GM19452 (cell line): Measurements from ENCODE around the gene COL4A2.
"Not testable (repeated sequence)": the region's sequence is repeated elsewhere in the genome, so short reads cannot be mapped to it uniquely, and the experiment has no call there.

ENCODE experiments used
- ATAC-seq: cut with Tn5 transposase; IDR thresholded peaks from one replicate; pipeline ENCODE4 v1.9.1; 2021; ENCODE audit not compliant: unreplicated experiment

The COL4A2 gene

DNA sequence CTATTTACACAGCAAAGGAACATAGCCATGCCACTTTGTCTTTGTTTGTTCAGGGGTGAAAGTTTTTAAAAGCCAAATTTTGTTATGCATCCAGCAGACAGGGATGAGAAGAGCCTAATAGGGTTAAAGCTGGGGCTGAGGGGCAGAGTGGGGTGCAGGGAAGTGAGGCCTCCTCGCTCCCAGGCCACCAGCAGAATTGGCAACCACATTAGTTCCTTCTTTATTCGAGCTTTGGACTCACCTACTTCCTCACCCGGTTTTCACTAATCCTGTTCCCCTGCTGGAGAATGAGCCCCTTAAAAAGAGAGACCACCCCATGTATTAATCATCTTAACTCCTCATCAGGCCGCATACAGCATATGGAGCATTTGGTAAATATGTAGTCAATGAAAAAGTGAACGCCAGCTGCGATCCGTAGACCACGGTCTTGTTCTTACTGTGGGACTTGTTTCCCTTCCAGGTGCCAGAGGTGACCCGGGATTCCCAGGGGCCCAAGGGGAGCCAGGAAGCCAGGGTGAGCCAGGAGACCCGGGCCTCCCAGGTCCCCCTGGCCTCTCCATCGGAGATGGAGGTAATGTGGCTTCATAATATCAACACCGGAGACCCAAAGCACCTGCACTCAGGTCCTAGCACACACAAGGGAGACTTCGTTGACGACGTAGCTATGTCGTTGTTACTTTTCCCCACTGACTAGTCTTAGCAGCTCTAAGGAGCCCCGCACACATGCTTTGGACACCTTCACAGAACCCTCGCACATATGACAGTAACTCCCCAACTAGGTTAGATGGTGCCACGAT lies 142.3 kb downstream of the COL4A2 start:
- no peak for ATAC-seq

DNA sequence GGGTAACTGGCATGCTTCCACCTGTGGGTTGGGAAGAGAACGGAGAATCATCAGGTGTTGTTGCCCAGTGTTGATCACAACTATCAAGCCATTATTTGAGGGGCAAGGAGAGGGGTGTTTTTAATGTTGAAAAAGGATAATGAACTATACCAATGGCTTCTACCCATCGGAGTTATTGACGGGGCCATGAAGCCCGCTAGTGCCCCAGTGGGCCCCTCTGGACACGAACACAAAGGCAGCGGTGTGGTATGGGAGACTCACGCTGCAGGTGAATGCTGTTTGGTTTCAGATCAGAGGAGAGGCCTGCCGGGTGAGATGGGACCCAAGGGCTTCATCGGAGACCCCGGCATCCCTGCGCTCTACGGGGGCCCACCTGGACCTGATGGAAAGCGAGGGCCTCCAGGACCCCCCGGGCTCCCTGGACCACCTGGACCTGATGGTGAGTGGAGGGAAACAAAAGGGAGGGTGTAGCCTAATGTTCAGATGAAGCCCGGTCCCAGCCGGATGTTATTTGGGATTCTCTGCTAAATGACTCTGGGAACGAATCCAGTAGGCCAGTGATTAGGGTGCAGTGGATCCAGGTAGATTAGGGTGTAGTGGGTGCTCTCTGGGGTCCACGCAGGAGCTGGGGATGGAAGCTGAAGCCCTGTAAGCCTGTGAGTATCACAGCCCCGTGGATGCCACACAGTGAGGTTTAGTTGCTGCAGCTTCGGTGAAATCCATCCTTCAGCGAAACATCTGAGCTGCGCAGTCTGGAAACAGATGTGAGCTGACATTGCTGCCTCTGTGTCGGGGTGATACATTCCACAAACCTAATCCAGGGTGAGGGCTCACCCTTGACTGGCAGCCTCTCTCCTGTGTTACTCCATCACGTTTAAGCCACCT lies 143.2 kb downstream of the COL4A2 start:
- no peak for ATAC-seq

- ATAC-seq: no peak
Observed at GRCh38 chr13:110450941-110451730, 144.1 kb downstream of the COL4A2 start.

DNA sequence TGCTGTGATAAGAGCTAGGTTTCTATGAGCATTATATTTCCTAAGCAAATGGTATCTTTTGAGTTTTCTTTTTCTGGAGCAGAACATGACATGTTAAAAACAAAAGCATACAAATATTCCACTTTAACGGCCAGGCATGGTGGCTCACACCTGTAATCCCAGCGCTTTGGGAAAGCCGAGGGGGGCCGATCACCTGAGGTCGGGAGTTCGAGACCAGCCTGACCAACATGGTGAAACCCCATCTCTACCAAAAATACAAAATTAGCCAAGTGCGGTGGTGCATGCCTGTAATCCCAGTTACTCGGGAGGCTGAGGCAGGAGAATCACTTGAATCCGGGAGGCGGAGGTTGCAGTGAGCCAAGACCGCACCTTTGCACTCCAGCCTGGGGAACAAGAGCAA lies 146.0 kb downstream of the COL4A2 start:
- ATAC-seq: not testable (repeated sequence)

GRCh38 chr13:110453797-110454196 lies 146.7 kb downstream of the COL4A2 start:
- no peak for ATAC-seq

DNA sequence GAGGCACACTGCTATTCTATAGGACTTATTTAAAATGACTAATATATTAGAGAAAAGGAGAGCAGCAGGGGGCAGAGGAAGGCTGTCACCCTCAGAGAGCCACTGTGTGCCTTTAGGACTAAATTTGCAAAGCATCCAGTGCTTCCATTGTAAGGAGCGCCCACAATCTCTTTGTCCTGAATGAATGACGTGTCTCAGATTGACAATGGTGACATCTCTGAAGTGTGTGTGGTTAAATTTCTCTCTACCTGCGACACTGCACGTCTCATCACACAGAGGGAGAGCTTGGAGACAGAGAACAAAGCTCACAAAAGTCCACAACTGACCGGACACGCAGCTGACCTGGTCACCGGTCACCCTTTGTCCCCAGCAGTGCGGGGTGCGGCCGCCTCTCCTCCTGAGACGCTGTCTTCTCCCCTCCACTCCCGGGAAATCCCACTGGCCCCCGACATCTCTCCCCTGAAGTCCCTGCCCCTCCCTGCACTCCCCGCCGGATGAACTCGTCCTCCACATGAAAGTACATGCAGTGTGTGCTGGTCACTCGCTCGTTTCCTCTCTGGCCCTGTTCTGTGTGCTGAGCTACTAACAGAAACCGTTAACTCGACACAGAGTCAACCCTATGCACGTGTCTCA lies 147.3 kb downstream of the COL4A2 start:
- ATAC-seq: no peak

- no peak for ATAC-seq
Observed at GRCh38 chr13:110454956-110455355, 147.9 kb downstream of the COL4A2 start.

- no peak for ATAC-seq
Observed at GRCh38 chr13:110455444-110455843, 148.4 kb downstream of the COL4A2 start.

DNA sequence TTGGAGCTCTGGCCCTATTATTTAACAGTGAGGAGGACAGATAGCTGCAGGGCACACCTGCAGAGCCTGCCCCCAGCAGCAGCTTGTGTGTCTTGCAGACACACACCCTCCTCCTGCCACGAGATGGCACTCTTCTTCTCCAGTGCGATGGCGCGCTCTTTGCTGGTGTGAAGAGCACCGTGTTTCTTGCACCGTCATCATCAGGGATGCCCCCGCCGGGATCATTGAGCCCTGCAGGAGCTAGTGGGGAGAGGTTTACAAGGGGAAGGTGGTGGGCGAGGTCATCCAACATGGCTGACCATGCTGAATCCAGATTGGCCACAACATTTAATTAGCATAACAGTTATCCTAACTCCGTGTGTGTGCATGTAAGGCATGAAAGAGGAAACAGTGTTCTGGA lies 148.9 kb downstream of the COL4A2 start:
- ATAC-seq: peak; percentile 99

DNA sequence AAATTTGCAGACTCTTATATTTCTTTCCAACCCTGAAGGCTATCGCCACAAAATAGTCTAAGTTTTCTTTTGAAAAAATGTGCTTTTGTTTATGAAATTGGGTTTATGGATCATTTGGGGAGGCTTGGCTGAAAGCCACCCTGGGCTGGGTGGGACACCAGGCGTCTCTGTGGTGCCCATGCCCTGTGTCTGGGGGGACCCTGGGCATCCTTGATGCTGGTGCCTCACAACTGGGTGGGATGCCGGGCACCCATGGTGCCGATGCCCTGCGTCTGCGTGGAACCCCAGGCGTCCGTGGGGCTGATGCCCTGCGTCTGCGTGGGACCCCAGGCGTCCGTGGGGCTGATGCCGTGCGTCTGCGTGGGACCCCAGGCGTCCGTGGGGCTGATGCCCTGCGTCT lies 149.5 kb downstream of the COL4A2 start:
- ATAC-seq: no peak

DNA sequence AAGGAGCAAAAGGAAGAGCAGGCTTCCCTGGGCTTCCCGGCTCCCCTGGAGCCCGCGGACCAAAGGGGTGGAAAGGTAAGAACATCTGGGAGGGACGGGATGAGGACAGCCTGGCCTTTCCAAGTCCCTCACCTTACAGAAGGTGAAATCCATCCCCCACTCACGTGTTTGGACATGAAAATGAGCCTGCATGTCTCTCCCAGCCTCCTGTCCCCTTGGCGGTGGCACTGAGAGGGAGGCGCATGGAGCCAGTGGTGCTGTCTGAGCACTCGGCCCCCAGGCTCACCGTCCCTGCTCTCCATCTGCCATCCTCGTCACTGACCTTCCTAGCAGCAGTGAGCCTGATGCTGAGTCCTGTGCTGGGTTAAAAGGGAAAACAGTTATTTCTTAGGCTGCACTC lies 150.3 kb downstream of the COL4A2 start:
- no peak for ATAC-seq

DNA sequence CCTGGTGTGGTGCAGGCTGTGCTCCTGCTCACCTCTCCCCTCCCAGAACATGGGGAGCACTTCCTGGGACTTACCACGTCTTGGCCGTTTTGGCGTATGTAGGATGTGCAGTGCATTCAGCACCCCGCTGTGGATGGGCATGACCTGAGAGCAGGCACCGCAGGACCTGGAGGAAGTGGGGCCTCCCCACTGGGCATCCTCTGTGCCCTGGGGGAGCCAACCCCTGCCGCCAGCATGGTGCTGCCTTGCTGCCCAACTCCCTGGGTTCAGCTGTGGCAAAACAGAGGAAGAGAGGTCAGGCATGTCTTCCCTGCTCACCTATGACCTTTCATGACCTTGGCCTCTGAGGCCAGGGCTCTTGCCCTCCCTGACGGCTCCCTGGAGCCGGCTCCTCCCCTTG lies 150.9 kb downstream of the COL4A2 start:
- ATAC-seq: no peak

DNA sequence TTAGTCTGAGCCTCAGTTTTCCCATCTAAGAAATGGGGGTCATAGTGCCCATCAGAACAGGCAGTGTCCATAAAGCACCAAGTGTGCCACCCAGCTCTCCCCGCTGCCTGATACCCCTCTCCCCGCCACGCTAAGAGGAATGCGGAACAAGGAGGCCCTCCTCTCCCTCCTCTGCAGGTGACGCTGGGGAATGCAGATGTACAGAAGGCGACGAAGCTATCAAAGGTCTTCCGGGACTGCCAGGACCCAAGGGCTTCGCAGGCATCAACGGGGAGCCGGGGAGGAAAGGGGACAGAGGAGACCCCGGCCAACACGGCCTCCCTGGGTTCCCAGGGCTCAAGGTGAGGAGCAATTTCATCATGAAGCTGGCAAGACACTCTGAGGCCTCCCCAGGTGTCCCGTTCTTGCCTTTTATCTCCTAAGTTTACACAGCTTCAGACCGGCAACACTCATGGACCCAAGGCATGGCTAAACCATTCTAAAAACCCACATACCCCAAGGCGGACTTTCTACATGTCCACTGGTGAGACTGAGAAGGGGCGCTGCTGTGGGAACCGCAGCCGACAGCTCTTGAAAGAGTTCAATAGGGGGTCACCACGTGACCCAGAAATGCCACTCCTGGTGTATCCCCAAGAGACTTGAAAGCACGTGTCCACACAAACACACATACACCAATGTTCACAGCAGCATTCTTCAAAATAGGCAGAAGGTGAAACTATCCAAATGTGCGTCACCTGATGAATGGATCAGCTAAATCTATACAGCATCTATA lies 151.7 kb downstream of the COL4A2 start:
- no peak for ATAC-seq

DNA sequence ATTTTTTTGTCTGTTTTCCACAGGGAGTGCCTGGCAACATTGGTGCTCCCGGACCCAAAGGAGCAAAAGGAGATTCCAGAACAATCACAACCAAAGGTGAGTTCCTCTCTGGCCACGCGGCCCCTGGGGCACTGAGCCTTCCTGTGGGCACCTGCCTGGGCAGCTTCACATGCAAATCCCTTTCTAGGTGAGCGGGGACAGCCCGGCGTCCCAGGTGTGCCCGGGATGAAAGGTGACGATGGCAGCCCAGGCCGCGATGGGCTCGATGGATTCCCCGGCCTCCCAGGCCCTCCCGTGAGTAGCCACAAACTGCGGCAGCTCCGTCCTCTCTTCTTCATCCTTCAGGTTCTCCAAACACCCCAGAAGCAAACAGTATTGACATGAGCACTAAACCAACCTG lies 155.0 kb downstream of the COL4A2 start:
- no peak for ATAC-seq

DNA sequence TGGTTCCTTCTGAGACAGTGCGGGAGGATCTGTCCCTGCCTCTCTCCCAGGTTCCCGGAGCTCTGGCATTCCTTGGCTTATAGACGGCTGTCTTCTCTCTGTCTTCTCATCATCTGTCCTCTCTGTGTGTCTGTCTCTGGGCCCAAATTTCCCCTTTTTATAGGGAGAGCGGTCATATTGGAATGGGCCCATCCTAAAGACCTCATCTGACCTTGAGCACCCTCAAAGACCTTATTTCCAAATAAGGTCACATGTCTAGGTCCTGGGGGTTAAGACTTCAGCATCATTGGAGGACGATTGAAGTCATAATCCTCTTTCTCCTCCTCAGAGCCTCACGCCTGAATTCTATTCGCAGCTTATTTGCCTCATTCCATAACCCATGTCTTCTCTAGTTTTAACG lies 156.1 kb downstream of the COL4A2 start:
- ATAC-seq: no peak

- no peak for ATAC-seq
Observed at GRCh38 chr13:110463871-110464510, 156.9 kb downstream of the COL4A2 start.

DNA sequence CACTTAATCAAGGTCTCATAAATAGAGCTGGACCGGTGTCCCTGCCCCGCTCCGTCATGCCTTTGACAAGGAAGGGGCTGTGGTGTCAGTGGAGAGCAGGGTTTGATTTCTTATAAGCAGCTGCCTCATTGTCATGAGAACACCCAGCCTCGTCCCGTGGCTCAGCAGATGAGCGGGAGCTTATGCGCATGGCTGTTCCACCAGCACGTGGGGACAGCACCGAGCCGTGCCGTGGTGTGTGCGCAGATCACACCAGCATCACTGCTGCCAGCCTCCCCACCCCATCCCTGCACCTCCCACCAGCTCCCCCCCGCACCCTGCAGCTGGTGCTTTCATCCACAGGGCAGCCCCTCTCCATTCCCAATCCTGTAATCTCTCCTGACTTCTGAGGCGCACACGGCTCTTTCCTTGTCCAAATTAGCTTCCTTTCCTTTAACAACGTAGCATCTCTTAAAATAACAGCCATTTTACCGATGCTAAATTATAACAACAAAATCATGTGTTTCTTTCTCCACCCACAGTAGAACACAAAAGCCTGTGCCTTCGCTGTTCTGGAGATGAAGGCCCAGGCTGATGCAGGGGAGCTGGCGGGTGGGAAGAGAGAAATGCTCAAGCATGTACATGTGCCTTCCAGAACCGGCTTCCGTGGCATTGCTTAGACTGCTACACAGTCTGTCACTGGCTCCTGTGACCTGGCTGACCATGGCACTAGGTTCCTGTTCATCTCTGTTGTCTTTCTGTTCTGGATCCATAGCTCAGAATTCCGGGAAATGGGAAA lies 157.7 kb downstream of the COL4A2 start:
- ATAC-seq: no peak

DNA sequence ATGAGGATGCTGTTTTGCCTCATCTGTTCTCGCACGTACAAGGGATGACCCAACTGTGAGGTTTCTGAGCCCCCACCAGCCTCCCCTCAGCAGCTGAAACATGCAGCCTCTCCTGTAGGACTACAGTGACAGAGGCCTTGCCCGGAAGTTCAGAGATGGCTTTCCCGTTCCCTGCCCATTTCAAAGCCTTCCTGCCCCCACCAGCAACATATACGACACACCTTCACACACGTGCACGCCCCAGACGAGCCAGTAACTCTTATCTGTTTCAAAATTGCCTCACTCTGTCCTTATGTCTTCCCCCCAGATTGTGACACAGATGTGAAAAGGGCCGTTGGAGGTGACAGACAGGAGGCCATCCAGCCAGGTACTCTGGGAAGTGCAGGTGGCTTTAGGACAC lies 158.6 kb downstream of the COL4A2 start:
- ATAC-seq: no peak
